ENCODE measurements around the gene MSMO1.
A peak's percentile ranks its signal among the peaks of the same experiment; 100 is the strongest.

The MSMO1 gene

GRCh38 chr4:165361810-165362209, 34.3 kb downstream of the MSMO1 start:
- DNase-seq: no peak

GRCh38 chr4:165364452-165365080, 37.1 kb downstream of the MSMO1 start:
- no peak for DNase-seq

GRCh38 chr4:165367040-165367439, 39.6 kb downstream of the MSMO1 start:
- DNase-seq: no peak

- DNase-seq: no peak
Observed at GRCh38 chr4:165368114-165368513, 40.6 kb downstream of the MSMO1 start.

GRCh38 chr4:165368567-165368966, 41.1 kb downstream of the MSMO1 start:
- DNase-seq: no peak

- DNase-seq: no peak
Observed at GRCh38 chr4:165369522-165369921, 42.1 kb downstream of the MSMO1 start.

- DNase-seq: no peak
Observed at GRCh38 chr4:165370530-165370929, 43.1 kb downstream of the MSMO1 start.

GRCh38 chr4:165375465-165375864, 48.0 kb downstream of the MSMO1 start:
- DNase-seq: no peak

- no peak for DNase-seq
Observed at GRCh38 chr4:165378398-165378744, 50.9 kb downstream of the MSMO1 start.

GRCh38 chr4:165378745-165379677, 51.5 kb downstream of the MSMO1 start, which contains the start of gene CPE:
Gene CPE, plus strand, starts transcription at chr4:165379008. Its CDS starts 214 bp downstream, at chr4:165379222.
- peak; percentile 62 for DNase-seq

- DNase-seq: no peak
Observed at GRCh38 chr4:165379678-165380064, 52.2 kb downstream of the MSMO1 start.

- no peak for DNase-seq
Observed at GRCh38 chr4:165380805-165381204, 53.3 kb downstream of the MSMO1 start.

- no peak for DNase-seq
Observed at GRCh38 chr4:165381821-165382373, 54.4 kb downstream of the MSMO1 start.

GRCh38 chr4:165382640-165383039, 55.2 kb downstream of the MSMO1 start:
- DNase-seq: no peak

- peak; percentile 75 for DNase-seq
Observed at GRCh38 chr4:165383591-165384073, 56.2 kb downstream of the MSMO1 start.

GRCh38 chr4:165384186-165384585, 56.7 kb downstream of the MSMO1 start:
- peak; percentile 47 for DNase-seq

GRCh38 chr4:165384598-165384997, 57.1 kb downstream of the MSMO1 start:
- peak; percentile 75 for DNase-seq

GRCh38 chr4:165385126-165385525, 57.7 kb downstream of the MSMO1 start:
- DNase-seq: peak; percentile 55

- no peak for DNase-seq
Observed at GRCh38 chr4:165386328-165386727, 58.9 kb downstream of the MSMO1 start.

- DNase-seq: no peak
Observed at GRCh38 chr4:165388756-165389155, 61.3 kb downstream of the MSMO1 start.

All from DMS79 (cell line).